ENCODE measurements around the gene RIC1. TPM values are rescaled to one million over a fixed set of nuclear protein-coding genes. Genes with fewer than 3 reads are reported as not detected.
"Not testable (repeated sequence)": the region's sequence is repeated elsewhere in the genome, so short reads cannot be mapped to it uniquely, and the experiment has no call there.

Gene RIC1, protein sequence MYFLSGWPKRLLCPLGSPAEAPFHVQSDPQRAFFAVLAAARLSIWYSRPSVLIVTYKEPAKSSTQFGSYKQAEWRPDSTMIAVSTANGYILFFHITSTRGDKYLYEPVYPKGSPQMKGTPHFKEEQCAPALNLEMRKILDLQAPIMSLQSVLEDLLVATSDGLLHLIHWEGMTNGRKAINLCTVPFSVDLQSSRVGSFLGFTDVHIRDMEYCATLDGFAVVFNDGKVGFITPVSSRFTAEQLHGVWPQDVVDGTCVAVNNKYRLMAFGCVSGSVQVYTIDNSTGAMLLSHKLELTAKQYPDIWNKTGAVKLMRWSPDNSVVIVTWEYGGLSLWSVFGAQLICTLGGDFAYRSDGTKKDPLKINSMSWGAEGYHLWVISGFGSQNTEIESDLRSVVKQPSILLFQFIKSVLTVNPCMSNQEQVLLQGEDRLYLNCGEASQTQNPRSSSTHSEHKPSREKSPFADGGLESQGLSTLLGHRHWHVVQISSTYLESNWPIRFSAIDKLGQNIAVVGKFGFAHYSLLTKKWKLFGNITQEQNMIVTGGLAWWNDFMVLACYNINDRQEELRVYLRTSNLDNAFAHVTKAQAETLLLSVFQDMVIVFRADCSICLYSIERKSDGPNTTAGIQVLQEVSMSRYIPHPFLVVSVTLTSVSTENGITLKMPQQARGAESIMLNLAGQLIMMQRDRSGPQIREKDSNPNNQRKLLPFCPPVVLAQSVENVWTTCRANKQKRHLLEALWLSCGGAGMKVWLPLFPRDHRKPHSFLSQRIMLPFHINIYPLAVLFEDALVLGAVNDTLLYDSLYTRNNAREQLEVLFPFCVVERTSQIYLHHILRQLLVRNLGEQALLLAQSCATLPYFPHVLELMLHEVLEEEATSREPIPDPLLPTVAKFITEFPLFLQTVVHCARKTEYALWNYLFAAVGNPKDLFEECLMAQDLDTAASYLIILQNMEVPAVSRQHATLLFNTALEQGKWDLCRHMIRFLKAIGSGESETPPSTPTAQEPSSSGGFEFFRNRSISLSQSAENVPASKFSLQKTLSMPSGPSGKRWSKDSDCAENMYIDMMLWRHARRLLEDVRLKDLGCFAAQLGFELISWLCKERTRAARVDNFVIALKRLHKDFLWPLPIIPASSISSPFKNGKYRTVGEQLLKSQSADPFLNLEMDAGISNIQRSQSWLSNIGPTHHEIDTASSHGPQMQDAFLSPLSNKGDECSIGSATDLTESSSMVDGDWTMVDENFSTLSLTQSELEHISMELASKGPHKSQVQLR (N-terminal part only)
- 9.7 TPM for total RNA-seq (ENCODE audit: unreplicated experiment)
- long read RNA-seq, partial matches to known transcripts, result 0 of 1 reads
- long read RNA-seq, other reads (novel, unspliced or antisense), result 1 of 1 reads

DNA sequence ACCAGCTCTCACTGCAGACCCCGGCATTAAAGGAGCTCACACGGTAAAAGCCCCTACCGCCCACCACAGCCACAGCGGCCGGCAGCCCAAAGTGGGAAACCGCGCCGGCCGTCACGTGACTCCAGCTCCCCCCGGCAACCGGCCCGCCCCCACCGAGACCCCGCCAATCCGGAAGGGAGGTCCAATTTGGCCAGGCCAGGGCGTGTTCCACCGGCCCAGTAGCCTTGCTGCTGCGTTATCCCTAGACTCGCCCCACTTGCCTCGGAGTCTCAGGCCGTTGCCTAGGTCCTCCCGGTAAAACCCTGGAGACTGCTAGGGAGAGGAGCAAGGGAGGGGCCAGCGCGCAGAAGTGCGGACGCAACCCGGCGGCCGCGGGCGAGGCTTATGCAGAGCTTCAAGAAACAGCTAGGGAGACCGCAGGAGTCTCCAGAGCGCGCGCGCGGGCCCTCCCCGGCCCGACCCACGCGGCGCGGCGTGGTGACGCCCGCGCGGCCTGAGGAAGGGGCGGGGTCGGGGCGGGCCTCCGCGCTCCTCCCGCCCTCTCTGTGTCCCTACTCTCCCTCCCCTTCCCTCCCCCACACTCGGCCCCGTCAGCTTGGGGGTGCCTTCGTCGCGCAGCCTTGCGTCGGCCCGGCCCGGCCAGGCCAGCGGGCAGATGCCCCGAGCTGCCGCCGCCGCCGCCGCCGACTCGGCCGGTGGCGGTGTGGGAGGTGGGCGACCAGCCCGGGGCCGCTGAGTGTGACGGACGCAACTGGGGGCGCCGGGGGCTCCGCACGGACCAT, at the start of gene RIC1:
Gene RIC1, plus strand, starts transcription at position 578 of the 782 bp plus-strand sequence. Its CDS starts 203 bp downstream, at position 781.
- Mint-ChIP-seq H3K4me3 (ENCODE audit: unreplicated experiment) (peak within 1 kb of the TSS; percentile 89), H3K27me3 (ENCODE audit: unreplicated experiment) (peaks cover 2% of the 10 kb centered on the region), H3K9me3 (ENCODE audit: unreplicated experiment) (peaks cover 2% of the 10 kb centered on the region), H3K36me3 (ENCODE audit: unreplicated experiment) (no peaks in the 10 kb centered on the region), H3K4me1 (ENCODE audit: low read depth, unreplicated experiment) (peaks cover 5% of the 10 kb centered on the region), H3K27ac (ENCODE audit: unreplicated experiment) (peak within 1 kb of the TSS; percentile 79)
- TF ChIP-seq, protein P1, sequence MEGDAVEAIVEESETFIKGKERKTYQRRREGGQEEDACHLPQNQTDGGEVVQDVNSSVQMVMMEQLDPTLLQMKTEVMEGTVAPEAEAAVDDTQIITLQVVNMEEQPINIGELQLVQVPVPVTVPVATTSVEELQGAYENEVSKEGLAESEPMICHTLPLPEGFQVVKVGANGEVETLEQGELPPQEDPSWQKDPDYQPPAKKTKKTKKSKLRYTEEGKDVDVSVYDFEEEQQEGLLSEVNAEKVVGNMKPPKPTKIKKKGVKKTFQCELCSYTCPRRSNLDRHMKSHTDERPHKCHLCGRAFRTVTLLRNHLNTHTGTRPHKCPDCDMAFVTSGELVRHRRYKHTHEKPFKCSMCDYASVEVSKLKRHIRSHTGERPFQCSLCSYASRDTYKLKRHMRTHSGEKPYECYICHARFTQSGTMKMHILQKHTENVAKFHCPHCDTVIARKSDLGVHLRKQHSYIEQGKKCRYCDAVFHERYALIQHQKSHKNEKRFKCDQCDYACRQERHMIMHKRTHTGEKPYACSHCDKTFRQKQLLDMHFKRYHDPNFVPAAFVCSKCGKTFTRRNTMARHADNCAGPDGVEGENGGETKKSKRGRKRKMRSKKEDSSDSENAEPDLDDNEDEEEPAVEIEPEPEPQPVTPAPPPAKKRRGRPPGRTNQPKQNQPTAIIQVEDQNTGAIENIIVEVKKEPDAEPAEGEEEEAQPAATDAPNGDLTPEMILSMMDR (IDR thresholded peaks at IDR 0.05; ENCODE audit: partially characterized antibody, unreplicated experiment), result no peak
- DNase-seq, result peak; percentile 79

DNA sequence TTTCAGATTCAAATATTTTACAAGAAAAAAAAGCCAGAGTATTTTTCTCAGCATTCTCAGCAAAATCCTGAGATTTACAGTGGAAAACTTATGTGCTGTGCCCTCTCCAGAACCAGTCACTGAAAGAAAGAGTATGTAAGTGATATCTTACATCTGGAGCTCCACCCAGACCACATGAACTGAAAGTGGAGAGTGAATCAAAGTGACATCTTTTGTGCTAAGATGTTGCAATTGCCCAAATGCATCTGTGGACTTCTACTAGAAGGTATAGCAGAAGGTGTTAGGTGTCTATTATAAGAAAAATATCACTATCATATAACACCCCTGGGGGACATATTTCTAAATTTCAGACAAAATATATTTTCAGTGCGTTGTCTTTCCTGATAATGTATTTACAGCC, 49.0 kb upstream of the RIC1 start:
- TF ChIP-seq, protein P1 (IDR thresholded peaks at IDR 0.05; ENCODE audit: partially characterized antibody, unreplicated experiment), result no peak
- H3K36me3 Mint-ChIP-seq (ENCODE audit: unreplicated experiment), result no peaks in the 10 kb centered on the region

DNA sequence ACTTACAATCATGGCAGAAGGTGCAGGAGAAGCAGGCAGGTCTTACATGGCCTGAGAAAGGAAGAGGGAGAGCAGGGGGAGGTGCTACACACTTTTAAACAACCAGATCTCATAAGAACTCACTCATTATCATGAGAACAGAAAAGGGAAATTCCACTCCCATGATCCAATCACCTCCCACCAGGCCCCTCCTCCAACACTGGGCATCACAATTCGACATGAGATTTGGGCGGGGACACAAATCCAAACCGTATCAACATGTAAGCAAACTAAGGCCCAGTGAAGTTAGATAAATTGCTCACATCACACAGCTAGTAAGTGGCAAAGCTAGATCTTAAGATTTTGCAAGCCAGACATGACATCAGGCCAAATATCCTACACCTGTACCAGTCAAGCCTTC, 48.3 kb upstream of the RIC1 start:
- Mint-ChIP-seq H3K9me3 (ENCODE audit: unreplicated experiment) (peaks cover 1% of the 10 kb centered on the region), H3K4me1 (ENCODE audit: low read depth, unreplicated experiment) (peaks cover 6% of the 10 kb centered on the region), H3K36me3 (ENCODE audit: unreplicated experiment) (no peaks in the 10 kb centered on the region), H3K27ac (ENCODE audit: unreplicated experiment) (no peak overlapping the region), H3K27me3 (ENCODE audit: unreplicated experiment) (peaks cover 2% of the 10 kb centered on the region), H3K4me3 (ENCODE audit: unreplicated experiment) (no peak overlapping the region)
- DNase-seq, result no peak
- TF ChIP-seq, protein P1 (IDR thresholded peaks at IDR 0.05; ENCODE audit: partially characterized antibody, unreplicated experiment), result no peak

More for the DNA sequence above, 49.0 kb upstream of the RIC1 start:
- H3K4me3 Mint-ChIP-seq (ENCODE audit: unreplicated experiment), result no peak overlapping the region
- peaks cover 2% of the 10 kb centered on the region for H3K27me3 Mint-ChIP-seq (ENCODE audit: unreplicated experiment)
- H3K9me3 Mint-ChIP-seq (ENCODE audit: unreplicated experiment), result peaks cover 1% of the 10 kb centered on the region
- DNase-seq, result no peak
- peaks cover 6% of the 10 kb centered on the region for H3K4me1 Mint-ChIP-seq (ENCODE audit: low read depth, unreplicated experiment)
- no peak overlapping the region for H3K27ac Mint-ChIP-seq (ENCODE audit: unreplicated experiment)

DNA sequence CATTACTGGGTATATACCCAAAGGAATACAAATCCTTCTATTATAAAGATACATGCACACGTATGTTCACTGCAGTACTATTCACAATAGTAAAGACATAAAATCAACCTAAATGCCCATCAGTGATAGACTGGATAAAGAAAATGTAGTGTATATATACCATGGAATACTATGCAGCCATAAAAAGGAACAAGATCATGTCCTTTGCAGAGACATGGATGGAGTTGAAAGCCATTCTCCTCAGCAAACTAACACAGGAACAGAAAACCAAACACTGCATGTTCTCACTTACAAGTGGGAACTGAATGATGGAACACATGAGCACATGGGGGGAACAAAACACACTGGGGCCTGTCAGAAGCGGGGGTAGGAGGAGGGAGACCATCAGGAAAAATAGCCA, 47.2 kb upstream of the RIC1 start:
- not testable (repeated sequence) for H3K4me3 Mint-ChIP-seq (ENCODE audit: unreplicated experiment); DNase-seq; H3K4me1 Mint-ChIP-seq (ENCODE audit: low read depth, unreplicated experiment); H3K27ac Mint-ChIP-seq (ENCODE audit: unreplicated experiment); H3K36me3 Mint-ChIP-seq (ENCODE audit: unreplicated experiment); H3K9me3 Mint-ChIP-seq (ENCODE audit: unreplicated experiment); H3K27me3 Mint-ChIP-seq (ENCODE audit: unreplicated experiment)
